ENCODE results near the gene KPNA2. TPM values are rescaled to one million over a fixed set of nuclear protein-coding genes. Genes with fewer than 3 reads are reported as not detected.

Gene KPNA2
- total and polyA plus RNA-seq, 3 donors from 2014 or later = 143 to 481 (median 157) TPM

DNA sequence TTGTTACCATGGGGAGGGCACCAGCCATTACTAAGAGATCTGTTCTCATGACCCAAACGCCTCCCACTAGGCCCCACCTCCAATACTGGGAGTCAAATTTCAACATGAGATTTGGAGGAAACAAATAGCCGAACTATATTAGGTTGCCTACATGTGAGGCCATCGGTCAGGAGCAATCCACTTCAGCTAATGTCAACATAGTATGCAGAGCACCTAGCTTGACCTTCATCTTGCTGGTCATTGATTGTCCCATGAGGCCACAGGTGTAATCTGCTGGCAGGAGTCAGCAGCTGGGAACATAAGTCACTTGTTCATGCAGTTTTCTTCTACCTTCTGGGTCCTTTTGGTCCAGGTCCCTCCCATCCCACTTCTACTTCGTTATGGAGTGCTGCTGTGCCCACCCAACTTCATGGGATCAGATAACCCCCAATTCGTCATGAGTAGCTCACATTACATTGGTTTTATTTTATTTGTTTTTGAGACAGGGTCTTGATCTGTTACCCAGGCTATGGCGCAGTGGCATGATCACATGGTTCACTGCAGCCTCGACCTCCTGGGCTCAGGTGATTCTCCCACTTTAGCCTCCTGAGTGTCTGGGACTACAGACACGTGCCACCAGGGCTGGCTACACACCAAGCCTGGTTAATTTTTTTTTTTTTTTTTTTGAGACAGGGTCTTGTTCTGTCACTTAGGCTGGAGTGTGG, 5.9 kb upstream of the KPNA2 start:
- Histone ChIP-seq H3K27me3 (no peaks in the 10 kb centered on the region), H3K9me3 (no peaks in the 10 kb centered on the region), H3K27ac (no peak overlapping the region), H3K4me1 (no peaks in the 10 kb centered on the region), H3K36me3 (ENCODE audit: low read depth, missing control alignments) (no peaks in the 10 kb centered on the region), H3K4me3 (no peak overlapping the region)
- TF ChIP-seq, protein P1, sequence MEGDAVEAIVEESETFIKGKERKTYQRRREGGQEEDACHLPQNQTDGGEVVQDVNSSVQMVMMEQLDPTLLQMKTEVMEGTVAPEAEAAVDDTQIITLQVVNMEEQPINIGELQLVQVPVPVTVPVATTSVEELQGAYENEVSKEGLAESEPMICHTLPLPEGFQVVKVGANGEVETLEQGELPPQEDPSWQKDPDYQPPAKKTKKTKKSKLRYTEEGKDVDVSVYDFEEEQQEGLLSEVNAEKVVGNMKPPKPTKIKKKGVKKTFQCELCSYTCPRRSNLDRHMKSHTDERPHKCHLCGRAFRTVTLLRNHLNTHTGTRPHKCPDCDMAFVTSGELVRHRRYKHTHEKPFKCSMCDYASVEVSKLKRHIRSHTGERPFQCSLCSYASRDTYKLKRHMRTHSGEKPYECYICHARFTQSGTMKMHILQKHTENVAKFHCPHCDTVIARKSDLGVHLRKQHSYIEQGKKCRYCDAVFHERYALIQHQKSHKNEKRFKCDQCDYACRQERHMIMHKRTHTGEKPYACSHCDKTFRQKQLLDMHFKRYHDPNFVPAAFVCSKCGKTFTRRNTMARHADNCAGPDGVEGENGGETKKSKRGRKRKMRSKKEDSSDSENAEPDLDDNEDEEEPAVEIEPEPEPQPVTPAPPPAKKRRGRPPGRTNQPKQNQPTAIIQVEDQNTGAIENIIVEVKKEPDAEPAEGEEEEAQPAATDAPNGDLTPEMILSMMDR (IDR thresholded peaks at IDR 0.05) = no peak
- TF ChIP-seq POLR2A (IDR thresholded peaks at IDR 0.05) = no peak
- intact Hi-C loops (cut with DNase I; ENCODE audit: low total_unique reads) = no loop called here
- no peak for DNase-seq
- 65 to 68% methylated on average over 8 of the region's 8 CpGs for WGBS, 2 donors

DNA sequence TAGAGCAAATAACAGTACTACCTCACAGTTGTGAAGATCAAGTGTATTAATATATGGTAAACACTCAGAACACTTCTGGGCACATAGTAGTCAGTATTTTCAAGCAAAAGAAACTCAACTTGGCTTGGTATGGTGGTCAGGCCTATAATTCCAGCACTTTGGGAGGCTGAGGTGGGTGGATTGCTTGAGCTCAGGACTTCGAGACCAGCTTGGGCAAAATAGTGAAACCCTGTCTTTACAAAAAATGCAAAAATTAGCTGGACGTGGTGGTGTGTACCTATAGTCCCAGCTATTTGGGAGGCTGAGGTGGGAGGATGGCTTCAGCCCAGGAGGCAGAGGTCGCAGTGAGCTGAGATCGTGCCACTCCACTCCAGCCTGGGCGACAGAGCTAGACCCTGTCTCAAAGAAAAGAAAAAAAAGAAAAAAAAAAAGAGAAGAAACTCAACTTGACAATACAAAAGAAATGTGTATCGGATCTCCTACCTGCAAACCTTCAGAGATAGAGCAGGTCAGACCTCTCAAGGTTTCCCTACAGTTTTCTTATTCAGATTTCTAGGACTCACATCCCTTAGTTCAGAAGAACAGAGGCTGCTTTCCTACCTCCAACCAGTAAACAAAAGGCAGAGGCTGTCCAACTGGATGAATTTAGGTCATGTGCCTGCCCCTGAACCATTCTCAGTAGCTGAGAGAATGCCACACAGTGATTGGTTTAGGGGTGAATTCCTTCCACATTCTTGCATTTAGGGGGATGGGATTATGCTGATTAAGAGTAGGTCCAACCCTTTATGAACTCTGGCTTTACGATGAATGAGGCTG, 1.7 kb upstream of the KPNA2 start:
- H3K4me1 ChIP-seq = no peaks in the 10 kb centered on the region
- no peaks in the 10 kb centered on the region for H3K36me3 ChIP-seq (ENCODE audit: low read depth, missing control alignments)
- no peak for DNase-seq
- intact Hi-C loops (cut with DNase I; ENCODE audit: low total_unique reads) = no loop called here
- no peak overlapping the region for H3K27ac ChIP-seq
- no peak overlapping the region for H3K4me3 ChIP-seq
- H3K27me3 ChIP-seq = no peaks in the 10 kb centered on the region
- no peak for TF ChIP-seq POLR2A (IDR thresholded peaks at IDR 0.05)
- TF ChIP-seq, protein P1 (IDR thresholded peaks at IDR 0.05) = no peak
- no peaks in the 10 kb centered on the region for H3K9me3 ChIP-seq
- 64 to 65% methylated on average over 7 of the region's 7 CpGs for WGBS, 2 donors

DNA sequence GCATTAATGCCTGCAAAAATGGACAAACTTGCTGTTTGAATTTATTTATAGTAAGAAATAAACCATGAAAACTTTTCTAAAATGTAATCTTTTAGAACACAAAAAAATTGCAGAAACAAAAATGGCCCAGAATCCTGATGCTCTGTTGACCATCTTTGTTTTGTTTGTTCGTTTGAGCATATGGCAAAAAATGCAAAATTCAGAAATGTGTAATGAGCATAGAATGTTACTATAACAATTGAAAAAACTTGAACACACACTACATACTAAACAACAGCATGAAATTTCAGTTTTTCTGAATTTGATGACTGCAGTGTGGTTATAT, 1.1 kb upstream of the KPNA2 start:
- WGBS, 2 donors = 43 to 49% methylated on average over 1 of the region's 1 CpG
- no peak for DNase-seq
- Histone ChIP-seq H3K27ac (no peak overlapping the region), H3K36me3 (ENCODE audit: low read depth, missing control alignments) (no peaks in the 10 kb centered on the region), H3K27me3 (no peaks in the 10 kb centered on the region), H3K9me3 (no peaks in the 10 kb centered on the region), H3K4me3 (no peak overlapping the region), H3K4me1 (no peaks in the 10 kb centered on the region)
- TF ChIP-seq POLR2A (IDR thresholded peaks at IDR 0.05) = no peak
- TF ChIP-seq, protein P1 (IDR thresholded peaks at IDR 0.05) = no peak
- intact Hi-C loops (cut with DNase I; ENCODE audit: low total_unique reads) = no loop called here

DNA sequence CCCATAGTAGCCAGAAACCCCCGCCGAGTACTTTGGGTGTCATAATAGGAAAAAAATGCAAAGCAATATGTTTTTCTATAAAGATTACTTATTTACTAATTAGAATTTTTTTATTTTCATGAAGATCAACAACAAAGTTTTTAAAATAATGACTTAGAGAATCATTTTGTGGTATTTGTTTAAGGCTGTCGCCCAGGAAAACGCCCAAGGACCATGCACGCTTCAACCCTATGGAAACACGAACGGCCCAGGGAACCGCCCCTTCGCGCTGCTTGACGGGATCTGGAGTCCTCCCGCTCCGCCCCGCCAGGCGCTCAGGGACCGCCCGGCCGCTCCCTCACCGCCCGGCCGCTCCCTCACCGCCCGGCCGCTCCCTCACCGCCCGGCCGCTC, 408 bp upstream of the KPNA2 start:
- H3K27ac ChIP-seq = no peak overlapping the region
- TF ChIP-seq, protein P1 (IDR thresholded peaks at IDR 0.05) = no peak
- no peak for TF ChIP-seq POLR2A (IDR thresholded peaks at IDR 0.05)
- peak overlapping the region; percentile 16 to 94 for H3K4me3 ChIP-seq
- H3K27me3 ChIP-seq = no peaks in the 10 kb centered on the region
- no peaks in the 10 kb centered on the region for H3K9me3 ChIP-seq
- peak; percentile 96 for DNase-seq
- intact Hi-C loops (cut with DNase I; ENCODE audit: low total_unique reads) = no loop called here
- WGBS, 2 donors = 2 to 3% methylated on average over 20 to 22 of the region's 27 CpGs
- H3K4me1 ChIP-seq = no peaks in the 10 kb centered on the region
- H3K36me3 ChIP-seq (ENCODE audit: low read depth, missing control alignments) = no peaks in the 10 kb centered on the region

Data from testis (tissue), 3 donors.